Measurements from ENCODE around the gene SOS1.
A peak's percentile ranks its signal among the peaks of the same experiment; 100 is the strongest.
"Not testable (repeated sequence)": the region's sequence is repeated elsewhere in the genome, so short reads cannot be mapped to it uniquely, and the experiment has no call there.

The SOS1 gene

DNA sequence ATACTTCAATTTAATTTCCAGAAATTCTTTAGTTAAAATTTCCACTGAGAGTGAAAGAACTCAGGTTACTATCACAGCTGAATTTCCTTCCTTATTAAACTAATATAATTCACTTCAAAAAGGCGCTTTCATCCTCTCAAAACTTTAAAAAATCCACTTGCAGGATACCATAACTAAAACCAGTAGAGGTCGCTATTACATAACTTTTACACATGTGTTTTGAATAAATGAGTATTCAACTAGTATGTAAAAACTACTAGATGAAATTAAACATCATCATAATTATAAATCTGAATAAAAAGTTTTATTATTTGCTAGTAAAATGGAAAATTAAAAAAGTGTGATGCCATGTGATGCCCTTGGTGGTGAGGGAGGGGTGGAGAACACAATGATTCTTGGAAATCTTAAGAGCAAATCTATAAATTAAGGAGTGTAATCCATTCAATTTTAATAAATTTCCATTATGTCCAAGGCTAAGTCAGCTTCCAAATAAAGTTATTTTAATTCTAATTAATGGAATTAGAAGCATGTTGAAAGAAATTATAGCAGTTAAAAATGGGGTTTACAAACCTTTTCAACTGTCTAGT is 61.4 kb downstream of the SOS1 start:
- H3K4me3 ChIP-seq (ENCODE audit: control insufficient read depth, low read depth, low read length): no peak overlapping the region
- TF ChIP-seq, protein P1, sequence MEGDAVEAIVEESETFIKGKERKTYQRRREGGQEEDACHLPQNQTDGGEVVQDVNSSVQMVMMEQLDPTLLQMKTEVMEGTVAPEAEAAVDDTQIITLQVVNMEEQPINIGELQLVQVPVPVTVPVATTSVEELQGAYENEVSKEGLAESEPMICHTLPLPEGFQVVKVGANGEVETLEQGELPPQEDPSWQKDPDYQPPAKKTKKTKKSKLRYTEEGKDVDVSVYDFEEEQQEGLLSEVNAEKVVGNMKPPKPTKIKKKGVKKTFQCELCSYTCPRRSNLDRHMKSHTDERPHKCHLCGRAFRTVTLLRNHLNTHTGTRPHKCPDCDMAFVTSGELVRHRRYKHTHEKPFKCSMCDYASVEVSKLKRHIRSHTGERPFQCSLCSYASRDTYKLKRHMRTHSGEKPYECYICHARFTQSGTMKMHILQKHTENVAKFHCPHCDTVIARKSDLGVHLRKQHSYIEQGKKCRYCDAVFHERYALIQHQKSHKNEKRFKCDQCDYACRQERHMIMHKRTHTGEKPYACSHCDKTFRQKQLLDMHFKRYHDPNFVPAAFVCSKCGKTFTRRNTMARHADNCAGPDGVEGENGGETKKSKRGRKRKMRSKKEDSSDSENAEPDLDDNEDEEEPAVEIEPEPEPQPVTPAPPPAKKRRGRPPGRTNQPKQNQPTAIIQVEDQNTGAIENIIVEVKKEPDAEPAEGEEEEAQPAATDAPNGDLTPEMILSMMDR (IDR thresholded peaks at IDR 0.05; ENCODE audit: control insufficient read depth, insufficient read depth, low read depth, low read length, missing control alignments): no peak
- DNase-seq (ENCODE audit: low read depth): peak; percentile 18

- TF ChIP-seq, protein P1 (IDR thresholded peaks at IDR 0.05; ENCODE audit: control insufficient read depth, insufficient read depth, low read depth, low read length, missing control alignments): no peak
- DNase-seq (ENCODE audit: low read depth): no peak
- no peak overlapping the region for H3K4me3 ChIP-seq (ENCODE audit: control insufficient read depth, low read depth, low read length)
These were observed 62.8 kb downstream of the SOS1 start for GRCh38 chr2:39058101-39058500.

- not testable (repeated sequence) for DNase-seq (ENCODE audit: low read depth); H3K4me3 ChIP-seq (ENCODE audit: control insufficient read depth, low read depth, low read length)
These were observed 68.2 kb downstream of the SOS1 start for GRCh38 chr2:39052665-39053064.

DNA sequence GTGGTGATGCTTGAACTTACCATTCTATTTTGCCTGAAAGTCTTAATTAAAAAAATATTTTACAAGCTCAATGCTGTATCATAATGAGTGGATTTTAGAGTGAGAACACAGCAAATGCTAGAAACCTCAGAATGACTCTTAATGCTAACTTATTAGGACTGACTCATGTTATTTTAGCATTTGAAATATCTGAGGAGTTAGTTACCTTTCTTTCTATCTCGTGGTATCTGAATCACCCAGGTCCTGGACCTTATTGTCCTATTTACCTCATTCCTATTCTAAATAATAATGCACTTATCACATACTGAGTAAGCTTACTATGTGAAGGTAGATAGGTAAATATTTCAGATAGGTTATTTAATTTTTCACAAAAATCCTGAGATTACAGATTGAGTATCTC is 70.7 kb downstream of the SOS1 start:
- no peak for DNase-seq (ENCODE audit: low read depth)
- no peak overlapping the region for H3K4me3 ChIP-seq (ENCODE audit: control insufficient read depth, low read depth, low read length)
- TF ChIP-seq, protein P1 (IDR thresholded peaks at IDR 0.05; ENCODE audit: control insufficient read depth, insufficient read depth, low read depth, low read length, missing control alignments): no peak

DNA sequence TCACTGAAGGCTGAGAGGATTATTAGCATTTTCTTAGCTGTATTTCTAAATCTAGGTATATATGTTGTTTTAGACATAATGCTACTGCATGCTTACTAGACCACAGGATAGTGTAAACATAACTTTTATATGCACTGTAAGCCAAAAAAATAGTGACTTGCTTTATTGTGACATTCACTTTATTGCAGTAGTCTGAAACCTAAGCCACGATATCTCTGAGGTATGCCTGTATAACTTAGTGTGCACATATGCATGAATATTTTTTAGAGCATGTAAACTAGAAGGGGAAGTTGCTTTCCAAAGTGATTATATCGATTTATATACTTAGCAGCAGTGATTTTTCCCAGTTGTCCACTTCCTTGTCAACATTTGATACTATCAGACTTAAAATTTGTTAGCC is 81.8 kb downstream of the SOS1 start:
- TF ChIP-seq, protein P1 (IDR thresholded peaks at IDR 0.05; ENCODE audit: control insufficient read depth, insufficient read depth, low read depth, low read length, missing control alignments): no peak
- no peak for DNase-seq (ENCODE audit: low read depth)
- no peak overlapping the region for H3K4me3 ChIP-seq (ENCODE audit: control insufficient read depth, low read depth, low read length)

DNA sequence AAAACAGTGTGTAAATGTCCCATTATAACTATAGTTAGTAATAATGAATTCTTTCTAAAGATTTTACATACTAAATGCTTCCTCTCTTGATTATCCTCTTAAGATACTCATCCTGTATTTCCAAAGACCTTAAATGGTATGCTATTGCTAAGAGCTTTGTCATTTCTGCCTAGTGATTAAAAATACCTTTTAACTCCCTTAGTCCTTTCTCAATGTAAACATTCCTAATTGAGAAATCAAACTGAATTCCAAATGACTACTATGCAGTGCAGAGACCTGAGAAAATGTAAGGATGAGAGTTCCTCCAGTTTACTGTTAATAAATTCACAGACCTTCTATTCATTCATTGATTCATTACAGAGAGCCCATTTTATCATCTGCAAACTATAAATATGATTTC is 86.9 kb downstream of the SOS1 start:
- no peak for DNase-seq (ENCODE audit: low read depth)
- TF ChIP-seq, protein P1 (IDR thresholded peaks at IDR 0.05; ENCODE audit: control insufficient read depth, insufficient read depth, low read depth, low read length, missing control alignments): no peak
- no peak overlapping the region for H3K4me3 ChIP-seq (ENCODE audit: control insufficient read depth, low read depth, low read length)

DNA sequence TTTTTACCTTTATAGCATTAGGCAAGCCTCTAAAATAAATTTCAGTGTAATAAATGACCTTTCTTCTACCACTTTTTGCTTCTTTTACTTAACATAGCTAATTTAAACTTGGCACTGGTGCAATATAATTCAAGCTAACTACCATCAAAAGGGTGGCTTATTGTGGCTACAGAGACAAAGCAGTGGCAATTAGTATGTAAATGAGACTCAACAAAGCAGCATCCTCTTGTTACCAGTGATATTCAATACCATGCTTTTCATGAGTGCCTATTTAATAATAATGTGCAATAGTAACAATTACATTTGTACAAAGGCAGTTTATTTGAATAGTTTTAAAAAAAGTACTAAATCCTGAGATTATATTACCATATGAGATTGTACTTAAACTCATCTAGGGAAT is 93.4 kb downstream of the SOS1 start:
- TF ChIP-seq, protein P1 (IDR thresholded peaks at IDR 0.05; ENCODE audit: control insufficient read depth, insufficient read depth, low read depth, low read length, missing control alignments): no peak
- no peak for DNase-seq (ENCODE audit: low read depth)
- no peak overlapping the region for H3K4me3 ChIP-seq (ENCODE audit: control insufficient read depth, low read depth, low read length)

Measured in AG09309 (cell line).